H1 (cell line): Measurements from ENCODE around the gene DBR1. TPM values are rescaled to one million over a fixed set of nuclear protein-coding genes. Genes with fewer than 3 reads are reported as not detected.

Experiments used
- BACH1 ChIP-seq: IDR thresholded peaks from 2 replicates; pipeline ENCODE4 v1.6.1; 2012; ENCODE audit warnings: low read length, improper control_type of control experiment
- BRCA1 ChIP-seq: IDR thresholded peaks from 2 replicates; pipeline ENCODE4 v1.6.1; 2012; ENCODE audit warnings: low read depth, low read length, improper control_type of control experiment
- CBX8 ChIP-seq: fragments of 300-800, 300-1000 bp; sonication (generic); IDR thresholded peaks from 2 replicates; pipeline ENCODE4 v1.7.1; 2016; ENCODE audit warnings: low read depth, low read length, borderline replicate concordance
- CEBPB ChIP-seq: IDR thresholded peaks from 2 replicates; pipeline ENCODE4 v1.6.1; 2012; ENCODE audit warnings: low read depth, low read length
- CHD1 ChIP-seq: IDR thresholded peaks from 2 replicates; pipeline ENCODE4 v1.6.1; 2012; ENCODE audit warnings: low read depth, low read length, improper control_type of control experiment
- CHD2 ChIP-seq: IDR thresholded peaks from 2 replicates; pipeline ENCODE4 v1.6.1; 2012; ENCODE audit warnings: low read length, improper control_type of control experiment
- CREB1 ChIP-seq: IDR thresholded peaks from 2 replicates; pipeline ENCODE4 v1.6.1; 2012; ENCODE audit warnings: inconsistent platforms
- CTBP2 ChIP-seq: IDR thresholded peaks from 2 replicates; pipeline ENCODE4 v1.7.0; 2011; ENCODE audit warnings: borderline replicate concordance, mild to moderate bottlenecking, moderate library complexity, mixed read lengths, low read length; ENCODE audit not compliant: insufficient read depth, insufficient read length
- EP300 ChIP-seq, 2 experiments: IDR thresholded peaks; 1 replicate in 1 of 2; 2 replicates in 1 of 2; pipeline ENCODE4 v1.6.1; 2011 to 2012; ENCODE audit warnings: low read depth in 2 of 2, low read length in 2 of 2, mild to moderate bottlenecking in 2 of 2, borderline replicate concordance in 1 of 2, inconsistent platforms in 1 of 2, moderate library complexity in 1 of 2
- FOSL1 ChIP-seq: IDR thresholded peaks from 2 replicates; pipeline ENCODE4 v1.6.1; 2011; ENCODE audit warnings: mild to moderate bottlenecking, low read depth, low read length, moderate library complexity; ENCODE audit not compliant: insufficient read depth
- HDAC2 ChIP-seq, 2 experiments: fragments of 300-600 bp in 1 of 2; sonication (generic) in 1 of 2; IDR thresholded peaks; 2 replicates each; pipeline ENCODE4 v1.6.1; 2011 to 2012; ENCODE audit warnings: low read depth in 2 of 2, low read length in 2 of 2, mild to moderate bottlenecking in 2 of 2, moderate library complexity in 2 of 2, borderline replicate concordance in 1 of 2, inconsistent platforms in 1 of 2
- KDM4A ChIP-seq: IDR thresholded peaks from one replicate; pipeline ENCODE4 v1.7.1; 2012; ENCODE audit warnings: low read depth, mild to moderate bottlenecking, moderate library complexity, low read length, inconsistent platforms; ENCODE audit not compliant: severe bottlenecking
- POLR2A ChIP-seq, 2 experiments: IDR thresholded peaks; 1 replicate in 1 of 2; 2 replicates in 1 of 2; pipeline ENCODE4 v1.6.1; 2011; ENCODE audit warnings: low read depth in 2 of 2, low read length in 2 of 2, mild to moderate bottlenecking in 2 of 2; ENCODE audit errors: control extremely low read depth in 1 of 2
- RAD21 ChIP-seq, 2 experiments: IDR thresholded peaks in 1 of 2; conservative IDR thresholded peaks in 1 of 2; 2 replicates each; pipeline ENCODE4 v1.6.1; 2011; ENCODE audit warnings: low read depth in 2 of 2, low read length in 2 of 2, improper control_type of control experiment in 1 of 2, inconsistent platforms in 1 of 2, mild to moderate bottlenecking in 1 of 2, moderate library complexity in 1 of 2
- SIN3A ChIP-seq, 2 experiments: IDR thresholded peaks in 1 of 2; conservative IDR thresholded peaks in 1 of 2; 2 replicates each; pipeline ENCODE4 v1.6.1; 2011 to 2012; ENCODE audit warnings: low read length in 2 of 2, improper control_type of control experiment in 1 of 2, low read depth in 1 of 2, mild to moderate bottlenecking in 1 of 2
- TAF1 ChIP-seq: IDR thresholded peaks from 2 replicates; pipeline ENCODE4 v1.6.1; 2011; ENCODE audit warnings: mild to moderate bottlenecking, low read depth, low read length
- TCF12 ChIP-seq: IDR thresholded peaks from 2 replicates; pipeline ENCODE4 v1.6.1; 2011; ENCODE audit warnings: low read depth, mild to moderate bottlenecking, low read length
- polyA plus RNA-seq, 7 experiments: library from polyadenylated mRNA; depleted of rRNA in 3 of 7; stranded (reverse) in 5 of 7; unstranded in 2 of 7; fragments of >200 nt in 5 of 7; fragments of 200-250 nt in 2 of 7; gene quantifications; 1 replicate in 5 of 7; 2 replicates in 1 of 7; 4 replicates in 1 of 7; pipeline versions ENCODE4 v1.2.1 to v1.2.3, GENCODE V29; 2011 to 2013; ENCODE audit warnings: missing spikeins in 2 of 7, mixed read lengths in 2 of 7
- total RNA-seq: library from RNA; stranded (reverse); fragmentation: NEBNext Ultra II Directional; extraction: Animal tissue kit (Norgen Biotek cat#: 25700); gene quantifications from 2 replicates; pipeline ENCODE4 v1.2.1, GENCODE V29; 2021
- TF ChIP-seq, protein P1 (sequence below): IDR thresholded peaks from 2 replicates; pipeline ENCODE4 v1.6.1; 2011; ENCODE audit warnings: low read depth, mild to moderate bottlenecking, low read length; ENCODE audit not compliant: insufficient read depth
- TF ChIP-seq, protein P2 (sequence below): IDR thresholded peaks from 2 replicates; pipeline ENCODE4 v1.6.1; 2012; ENCODE audit warnings: inconsistent platforms

DBR1 gene
- total and polyA plus RNA-seq, 2 of the 8 experiments (the other 6 are each of a cell fraction or from before 2014, with no cell fraction given), result 10.1 to 18.3 TPM

DNA sequence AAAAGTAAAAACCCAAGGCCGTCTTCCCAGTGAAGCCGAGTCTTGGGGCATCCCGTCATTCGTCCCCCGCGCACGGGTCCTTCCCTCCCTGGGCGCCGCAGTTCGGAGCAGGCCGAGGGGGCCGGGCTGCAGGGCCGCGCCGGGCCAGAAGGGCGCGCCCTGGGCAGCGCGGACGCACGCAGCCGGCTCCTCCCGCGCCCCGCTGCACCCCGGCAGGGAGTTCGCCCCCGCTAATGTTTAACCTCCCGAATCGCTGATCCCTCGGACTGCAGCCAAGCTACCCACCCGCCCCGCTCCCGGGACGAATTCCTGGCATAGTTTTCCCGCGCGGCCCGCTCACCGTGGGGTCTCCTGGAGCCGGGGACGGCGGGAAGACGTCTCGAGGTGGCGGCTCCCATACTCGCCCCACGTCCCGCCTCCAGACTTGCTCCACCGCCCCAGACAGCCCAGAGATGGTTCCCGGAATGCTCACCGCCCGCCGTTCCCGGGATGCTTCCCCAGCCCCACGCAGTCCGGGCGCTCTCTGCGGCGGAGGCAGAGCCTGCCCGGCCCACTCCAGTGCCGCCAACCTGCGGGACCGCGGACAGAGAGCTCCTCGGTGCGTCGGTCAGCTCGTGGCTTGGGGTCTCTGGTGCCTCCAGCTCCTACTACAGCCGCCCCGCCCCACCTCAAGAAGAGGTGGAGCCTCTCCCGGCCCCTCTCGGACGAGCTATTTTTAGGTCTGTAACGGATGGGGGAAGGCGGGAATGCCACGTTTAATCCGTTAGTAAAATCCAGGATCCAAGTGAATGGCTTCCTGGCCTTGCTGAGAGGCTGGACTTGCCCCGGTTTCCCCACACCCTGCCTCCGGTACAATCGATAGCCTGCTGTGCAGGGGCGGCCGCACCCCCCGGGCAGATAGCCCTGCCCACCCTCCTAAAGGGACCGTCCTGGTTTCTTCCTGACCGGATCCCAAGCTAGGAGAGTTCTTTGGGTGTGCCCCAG is 59.4 kb downstream of the DBR1 start, which contains the start of gene DZIP1L (continued):
- TF ChIP-seq SIN3A (conservative IDR thresholded peaks at IDR 0.05 in 1 of 2, IDR thresholded peaks at IDR 0.05 in 1 of 2; ENCODE audit: low read depth in 1 of 2, low read length in 2 of 2) (peak in 1 of 2 experiments; percentile 73; a peak in 2 of 4 replicates), RAD21 (IDR thresholded peaks at IDR 0.05 in 1 of 2, conservative IDR thresholded peaks at IDR 0.05 in 1 of 2; ENCODE audit: low read depth in 2 of 2, low read length in 2 of 2) (peak in 1 of 2 experiments; percentile 42; a peak in 1 of 4 replicates), BACH1 (peak; percentile 8; the same call in 1 of the 2 replicates), CHD2 (no peak), FOSL1 (no peak), EP300 (IDR thresholded peaks at IDR 0.05; ENCODE audit: borderline replicate concordance in 1 of 2, low read depth in 2 of 2, low read length in 2 of 2) (peak in 1 of 2 experiments; percentile 29; a peak in 1 of 3 replicates), CREB1 (peak; percentile 47), KDM4A (peak; percentile 86), BRCA1 (no peak), CBX8 (no peak), TAF1 (peak; percentile 55; the same call in 1 of the 2 replicates), CHD1 (no peak), HDAC2 (IDR thresholded peaks at IDR 0.05; ENCODE audit: borderline replicate concordance in 1 of 2, low read depth in 2 of 2, low read length in 2 of 2) (peak; percentile 21 to 48; a peak in 1 of 4 replicates), TCF12 (no peak), CTBP2 (no peak), POLR2A (IDR thresholded peaks at IDR 0.05; ENCODE audit: control extremely low read depth in 1 of 2, low read depth in 2 of 2, low read length in 2 of 2) (peak; percentile 39 to 65; a peak in 2 of 3 replicates), CEBPB (no peak)
- TF ChIP-seq, protein P1, sequence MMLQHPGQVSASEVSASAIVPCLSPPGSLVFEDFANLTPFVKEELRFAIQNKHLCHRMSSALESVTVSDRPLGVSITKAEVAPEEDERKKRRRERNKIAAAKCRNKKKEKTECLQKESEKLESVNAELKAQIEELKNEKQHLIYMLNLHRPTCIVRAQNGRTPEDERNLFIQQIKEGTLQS, result no peak
- TF ChIP-seq, protein P2, sequence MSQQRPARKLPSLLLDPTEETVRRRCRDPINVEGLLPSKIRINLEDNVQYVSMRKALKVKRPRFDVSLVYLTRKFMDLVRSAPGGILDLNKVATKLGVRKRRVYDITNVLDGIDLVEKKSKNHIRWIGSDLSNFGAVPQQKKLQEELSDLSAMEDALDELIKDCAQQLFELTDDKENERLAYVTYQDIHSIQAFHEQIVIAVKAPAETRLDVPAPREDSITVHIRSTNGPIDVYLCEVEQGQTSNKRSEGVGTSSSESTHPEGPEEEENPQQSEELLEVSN, result peak; percentile 41; the same call in 1 of the 2 replicates
